ENCODE measurements around the gene CTSZ. TPM values are rescaled to one million over a fixed set of nuclear protein-coding genes. Genes with fewer than 3 reads are reported as not detected.
"Not testable (repeated sequence)": the region's sequence is repeated elsewhere in the genome, so short reads cannot be mapped to it uniquely, and the experiment has no call there.

Gene CTSZ
- total and polyA plus RNA-seq, 8 donors = 35.3 to 134 (median 56.2) TPM

- no peaks in the 10 kb centered on the region for H3K27me3 ChIP-seq
- TF ChIP-seq CTCF (IDR thresholded peaks at IDR 0.05) (no peak), EP300 (IDR thresholded peaks at IDR 0.05) (no peak), POLR2A (IDR thresholded peaks at IDR 0.05) (no peak), POLR2AphosphoS5 (IDR thresholded peaks at IDR 0.05) (no peak)
- intact Hi-C loops (cut with DNase I; ENCODE audit: low total_unique reads) = loop anchor here (10.0 kb wide), 2 partner anchors 58 to 82 kb away; partner anchors contain the start of gene PRELID3B
- peaks cover 53 to 62% (median 62%) of the 10 kb centered on the region in 4 donors for H3K36me3 ChIP-seq
- H3K27ac ChIP-seq = no peak overlapping the region
- H3K9me3 ChIP-seq = no peaks in the 10 kb centered on the region
- H3K4me1 ChIP-seq = peaks cover 14 to 44% (median 30%) of the 10 kb centered on the region in 4 donors
- DNase-seq = peak in 1 of 2 donors; percentile 3
- H3K4me3 ChIP-seq = no peak overlapping the region
- 79 to 88% (median 82%) methylated on average over 8 of the region's 8 CpGs for WGBS, 5 donors
Measured at GRCh38 chr20:58986968-58987517, 20.0 kb downstream of the CTSZ start.

GRCh38 chr20:58986286-58986967, 20.6 kb downstream of the CTSZ start:
- intact Hi-C loops (cut with DNase I; ENCODE audit: low total_unique reads) = loop anchor here (10.0 kb wide), 2 partner anchors 58 to 82 kb away; partner anchors contain the start of gene PRELID3B
- Histone ChIP-seq H3K4me1 (peaks cover 14 to 49% (median 35%) of the 10 kb centered on the region in 4 donors), H3K27ac (no peak overlapping the region), H3K36me3 (peaks cover 48 to 56% (median 56%) of the 10 kb centered on the region in 4 donors), H3K9me3 (no peaks in the 10 kb centered on the region), H3K27me3 (no peaks in the 10 kb centered on the region), H3K4me3 (no peak overlapping the region)
- DNase-seq = peak in 1 of 2 donors; percentile 4
- TF ChIP-seq EP300 (IDR thresholded peaks at IDR 0.05) (no peak), POLR2A (IDR thresholded peaks at IDR 0.05) (no peak), CTCF (IDR thresholded peaks at IDR 0.05) (no peak), POLR2AphosphoS5 (IDR thresholded peaks at IDR 0.05) (no peak)
- 72 to 76% (median 73%) methylated on average over 9 of the region's 9 CpGs for WGBS, 5 donors

- DNase-seq = peak in 1 of 2 donors; percentile 13
- intact Hi-C loops (cut with DNase I; ENCODE audit: low total_unique reads) = loop anchor here (10.0 kb wide), 2 partner anchors 59 to 81 kb away; partner anchors contain the start of gene PRELID3B
- H3K4me3 ChIP-seq = no peak overlapping the region
- TF ChIP-seq CTCF (IDR thresholded peaks at IDR 0.05) (no peak), POLR2AphosphoS5 (IDR thresholded peaks at IDR 0.05) (no peak), EP300 (IDR thresholded peaks at IDR 0.05) (no peak), POLR2A (IDR thresholded peaks at IDR 0.05) (no peak)
- 69 to 79% (median 75%) methylated on average over 5 of the region's 5 CpGs for WGBS, 5 donors
- peaks cover 41 to 48% (median 48%) of the 10 kb centered on the region in 4 donors for H3K36me3 ChIP-seq
- H3K27me3 ChIP-seq = no peaks in the 10 kb centered on the region
- peaks cover 14 to 50% (median 36%) of the 10 kb centered on the region in 4 donors for H3K4me1 ChIP-seq
- H3K27ac ChIP-seq = no peak overlapping the region
- H3K9me3 ChIP-seq = no peaks in the 10 kb centered on the region
Measured at GRCh38 chr20:58985656-58986055, 21.4 kb downstream of the CTSZ start.

- Histone ChIP-seq H3K4me3 (no peak overlapping the region), H3K4me1 (peaks cover 14 to 53% (median 37%) of the 10 kb centered on the region in 4 donors), H3K9me3 (no peaks in the 10 kb centered on the region), H3K36me3 (peaks cover 32 to 39% (median 38%) of the 10 kb centered on the region in 4 donors), H3K27ac (no peak overlapping the region), H3K27me3 (no peaks in the 10 kb centered on the region)
- TF ChIP-seq EP300 (IDR thresholded peaks at IDR 0.05) = no peak
- TF ChIP-seq POLR2AphosphoS5 (IDR thresholded peaks at IDR 0.05) = no peak
- TF ChIP-seq CTCF (IDR thresholded peaks at IDR 0.05) = no peak
- TF ChIP-seq POLR2A (IDR thresholded peaks at IDR 0.05) = no peak
- 76 to 90% (median 83%) methylated on average over 6 of the region's 6 CpGs for WGBS, 5 donors
- peak in 1 of 2 donors; percentile 7 for DNase-seq
- intact Hi-C loops (cut with DNase I; ENCODE audit: low total_unique reads) = loop anchor here (10.0 kb wide), 2 partner anchors 60 to 80 kb away; partner anchors contain the start of gene PRELID3B
Measured at GRCh38 chr20:58984691-58985090, 22.4 kb downstream of the CTSZ start.

GRCh38 chr20:58983115-58983468, 24.0 kb downstream of the CTSZ start:
- DNase-seq = peak in 1 of 2 donors; percentile 8
- not testable (repeated sequence) for H3K27me3 ChIP-seq, H3K27ac ChIP-seq, H3K9me3 ChIP-seq, H3K4me3 ChIP-seq
- Histone ChIP-seq H3K36me3 (peaks cover 16 to 23% (median 22%) of the 10 kb centered on the region in 4 donors), H3K4me1 (peaks cover 14 to 53% (median 37%) of the 10 kb centered on the region in 4 donors)
- WGBS, 5 donors = 91 to 95% (median 92%) methylated on average over 8 to 12 of the region's 12 CpGs
- intact Hi-C loops (cut with DNase I; ENCODE audit: low total_unique reads) = loop anchor here (10.0 kb wide), 2 partner anchors 62 to 78 kb away; partner anchors contain the start of gene PRELID3B
